Small intestine (tissue), 7 donors: ENCODE data around the gene TMPRSS3. TPM values are rescaled to one million over a fixed set of nuclear protein-coding genes. Genes with fewer than 3 reads are reported as not detected.
A peak's percentile ranks its signal among the peaks of the same experiment; 100 is the strongest.

Source experiments
- DNase-seq, 2 donors: peaks; one replicate each; pipeline versions ENCODE4 v3.0.0 to v3.0.0-alpha.2; 2013
- FAIRE-seq: peaks from 2 replicates; lab custom pipeline; 2012; peaks lifted over from hg19 to GRCh38; lab: Jason Lieb, UNC
- H3K27ac ChIP-seq, 3 donors: one replicate each; pipeline ENCODE4 v1.5.1; 2013; ENCODE audit warnings: low read length in 2 of 3, mild to moderate bottlenecking in 2 of 3, control low read depth in 1 of 3, inconsistent platforms in 1 of 3, low read depth in 1 of 3, moderate library complexity in 1 of 3
- H3K27me3 ChIP-seq, 3 donors: one replicate each; pipeline ENCODE4 v1.6.1; 2013; ENCODE audit warnings: low read length in 3 of 3, inconsistent platforms in 1 of 3; ENCODE audit not compliant: control insufficient read depth in 3 of 3, insufficient read depth in 3 of 3
- H3K36me3 ChIP-seq, 3 donors: one replicate each; pipeline ENCODE4 v1.6.1; 2013; ENCODE audit warnings: low read length in 3 of 3, inconsistent platforms in 1 of 3, low read depth in 1 of 3, mild to moderate bottlenecking in 1 of 3, moderate library complexity in 1 of 3; ENCODE audit not compliant: control insufficient read depth in 3 of 3, insufficient read depth in 2 of 3
- H3K4me1 ChIP-seq, 3 donors: one replicate each; pipeline ENCODE4 v1.6.1; 2013; ENCODE audit warnings: low read length in 2 of 3, inconsistent platforms in 1 of 3, low read depth in 1 of 3, mild to moderate bottlenecking in 1 of 3, moderate library complexity in 1 of 3; ENCODE audit not compliant: control insufficient read depth in 3 of 3, insufficient read depth in 2 of 3
- H3K4me3 ChIP-seq, 3 donors: one replicate each; pipeline ENCODE4 v1.5.1; 2013; ENCODE audit warnings: low read length in 3 of 3, control low read depth in 1 of 3, inconsistent platforms in 1 of 3, low read depth in 1 of 3, mild to moderate bottlenecking in 1 of 3, moderate library complexity in 1 of 3
- H3K9me3 ChIP-seq, 2 donors: one replicate each; pipeline ENCODE4 v1.6.1; 2013; ENCODE audit warnings: low read depth in 1 of 2, low read length in 1 of 2; ENCODE audit not compliant: control insufficient read depth in 2 of 2, insufficient read depth in 1 of 2
- WGBS, 3 donors: extraction: QIAGEN DNeasy Blood & Tissue Kit; methylation state at CpG; one replicate each; pipeline ENCODE4 v1.1.7; 2013; 5-methylcytosine and 5-hydroxymethylcytosine counted together
- polyA plus RNA-seq, 4 donors: library from polyadenylated mRNA; stranded (reverse) in 3 of 4; unstranded in 1 of 4; fragments of 200-250 nt in 3 of 4; fragments of 120-200 nt in 1 of 4; gene quantifications; one replicate each; pipeline versions ENCODE4 v1.2.1 to v1.2.3, GENCODE V29; 2013
- donor health status: healthy with polysubstance abuse.
- donor health status: control.
- donor health status: control.
- donor health status: Bipolar disorder and iron deficiency.
- donor health status: healthy.

Gene TMPRSS3
- polyA plus RNA-seq, 4 donors: 1.1 to 9.2 (median 2.6) TPM

- no peaks in the 10 kb centered on the region for H3K36me3 ChIP-seq
- 66 to 73% (median 70%) methylated on average over 17 of the region's 17 CpGs for WGBS, 3 donors
Observed at GRCh38 chr21:42439284-42440186, 43.7 kb upstream of the TMPRSS3 start.

GRCh38 chr21:42438316-42439205 lies 42.7 kb upstream of the TMPRSS3 start:
- DNase-seq: no peak
- H3K4me1 ChIP-seq: peaks cover 0 to 12% (median 2%) of the 10 kb centered on the region in 3 donors
- no peak overlapping the region for H3K27ac ChIP-seq
- peaks cover 0 to 2% (median 0%) of the 10 kb centered on the region in 3 donors for H3K27me3 ChIP-seq
- H3K9me3 ChIP-seq: peaks cover 0 to 7% of the 10 kb centered on the region in 2 donors
- no peaks in the 10 kb centered on the region for H3K36me3 ChIP-seq
- no peak overlapping the region for H3K4me3 ChIP-seq
- FAIRE-seq: no peak
- 84 to 89% (median 87%) methylated on average over 25 of the region's 25 CpGs for WGBS, 3 donors

More at GRCh38 chr21:42439284-42440186, 43.7 kb upstream of the TMPRSS3 start:
- FAIRE-seq (no peak), DNase-seq (no peak)
- H3K27ac ChIP-seq: no peak overlapping the region
- peaks cover 0 to 7% of the 10 kb centered on the region in 2 donors for H3K9me3 ChIP-seq
- H3K4me1 ChIP-seq: peaks cover 0 to 3% (median 0%) of the 10 kb centered on the region in 3 donors
- peaks cover 0 to 2% (median 0%) of the 10 kb centered on the region in 3 donors for H3K27me3 ChIP-seq
- no peak overlapping the region for H3K4me3 ChIP-seq

- H3K9me3 ChIP-seq: peaks cover 0 to 7% of the 10 kb centered on the region in 2 donors
- H3K27me3 ChIP-seq: peaks cover 0 to 2% (median 0%) of the 10 kb centered on the region in 3 donors
- no peaks in the 10 kb centered on the region for H3K36me3 ChIP-seq
- H3K27ac ChIP-seq: no peak overlapping the region
- peaks cover 0 to 16% (median 3%) of the 10 kb centered on the region in 3 donors for H3K4me1 ChIP-seq
- FAIRE-seq (no peak), DNase-seq (peak in 1 of 2 donors; percentile 44)
- WGBS, 3 donors: 60 to 73% (median 72%) methylated on average over 8 of the region's 8 CpGs
- H3K4me3 ChIP-seq: no peak overlapping the region
Observed at GRCh38 chr21:42437786-42438185, 41.9 kb upstream of the TMPRSS3 start.

GRCh38 chr21:42436914-42437313 lies 41.1 kb upstream of the TMPRSS3 start:
- no peak for FAIRE-seq
- H3K4me1 ChIP-seq: peaks cover 0 to 16% (median 3%) of the 10 kb centered on the region in 3 donors
- DNase-seq: no peak
- H3K27me3 ChIP-seq: peaks cover 0 to 2% (median 0%) of the 10 kb centered on the region in 3 donors
- peaks cover 0 to 10% of the 10 kb centered on the region in 2 donors for H3K9me3 ChIP-seq
- H3K27ac ChIP-seq: no peak overlapping the region
- no peak overlapping the region for H3K4me3 ChIP-seq
- H3K36me3 ChIP-seq: no peaks in the 10 kb centered on the region

DNA sequence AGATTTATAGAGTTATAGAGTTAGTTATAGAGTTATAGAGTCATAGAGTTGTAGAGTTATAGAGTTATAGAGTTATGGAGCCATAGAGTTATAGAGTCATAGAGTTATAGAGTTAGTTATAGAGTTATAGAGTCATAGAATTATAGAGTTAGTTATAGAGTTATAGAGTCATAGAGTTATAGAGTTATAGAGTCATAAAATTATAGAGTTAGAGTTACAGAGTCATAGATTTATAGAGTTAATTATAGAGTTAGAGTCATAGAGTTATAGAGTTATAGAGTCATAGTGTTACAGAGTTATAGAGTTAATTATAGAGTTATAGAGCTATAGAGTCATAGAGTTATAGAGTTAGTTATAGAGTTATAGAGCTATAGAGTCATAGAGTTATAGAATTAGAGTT lies 40.0 kb upstream of the TMPRSS3 start:
- Histone ChIP-seq H3K9me3 (peaks cover 0 to 10% of the 10 kb centered on the region in 2 donors), H3K4me1 (peaks cover 0 to 16% (median 3%) of the 10 kb centered on the region in 3 donors), H3K27me3 (peaks cover 0 to 2% (median 0%) of the 10 kb centered on the region in 3 donors), H3K27ac (no peak overlapping the region), H3K4me3 (no peak overlapping the region), H3K36me3 (no peaks in the 10 kb centered on the region)
- FAIRE-seq: no peak
- no peak for DNase-seq

DNA sequence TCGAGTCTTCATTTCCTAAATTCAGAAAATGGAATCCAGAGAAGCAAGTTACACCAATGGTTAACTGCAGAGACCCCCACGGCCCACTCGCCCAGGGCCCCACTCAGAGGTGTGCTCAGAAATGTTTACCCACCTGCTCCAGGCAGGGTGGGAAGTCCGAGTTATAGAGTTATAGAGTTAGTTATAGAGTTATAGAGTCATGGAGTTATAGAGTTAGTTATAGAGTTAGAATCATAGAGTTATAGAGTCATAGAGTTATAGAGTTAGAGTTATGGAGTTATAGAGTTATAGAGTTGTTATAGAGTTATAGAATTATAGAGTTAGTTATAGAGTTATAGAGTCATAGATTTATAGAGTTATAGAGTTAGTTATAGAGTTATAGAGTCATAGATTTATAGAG lies 39.5 kb upstream of the TMPRSS3 start:
- FAIRE-seq (no peak), DNase-seq (no peak)
- 77 to 82% (median 81%) methylated on average over 4 of the region's 4 CpGs for WGBS, 3 donors
- H3K4me3 ChIP-seq: no peak overlapping the region
- H3K27ac ChIP-seq: no peak overlapping the region
- H3K27me3 ChIP-seq: peaks cover 0 to 2% (median 0%) of the 10 kb centered on the region in 3 donors
- peaks cover 0 to 16% (median 3%) of the 10 kb centered on the region in 3 donors for H3K4me1 ChIP-seq
- no peaks in the 10 kb centered on the region for H3K36me3 ChIP-seq
- H3K9me3 ChIP-seq: peaks cover 0 to 10% of the 10 kb centered on the region in 2 donors

DNA sequence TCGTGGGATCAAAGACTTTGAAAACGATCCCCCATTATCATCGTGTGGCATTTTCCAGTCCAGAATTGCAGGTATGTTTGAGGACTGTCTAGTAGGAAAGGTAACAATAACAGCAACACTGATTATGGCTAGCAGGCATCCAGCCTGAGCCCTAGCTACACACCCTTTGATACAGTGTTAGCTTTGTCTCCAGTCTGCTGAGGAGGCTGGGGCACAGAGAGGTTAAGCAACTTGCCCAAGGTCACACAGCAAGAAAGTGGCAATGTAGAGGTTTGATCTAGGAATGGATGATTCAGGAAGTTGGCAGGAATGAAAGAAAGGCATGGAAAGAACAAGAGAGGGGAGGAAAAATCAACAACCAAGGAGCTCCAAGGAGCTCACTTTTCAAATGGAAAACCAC lies 39.0 kb upstream of the TMPRSS3 start:
- H3K36me3 ChIP-seq: no peaks in the 10 kb centered on the region
- peaks cover 0 to 2% (median 0%) of the 10 kb centered on the region in 3 donors for H3K27me3 ChIP-seq
- peaks cover 0 to 16% (median 3%) of the 10 kb centered on the region in 3 donors for H3K4me1 ChIP-seq
- 20 to 73% (median 37%) methylated on average over 3 of the region's 3 CpGs for WGBS, 3 donors
- FAIRE-seq: no peak
- no peak for DNase-seq
- no peak overlapping the region for H3K4me3 ChIP-seq
- peaks cover 0 to 10% of the 10 kb centered on the region in 2 donors for H3K9me3 ChIP-seq
- H3K27ac ChIP-seq: no peak overlapping the region
